Breast epithelium (tissue), 4 donors: Measurements from ENCODE around the gene MAZ. TPM values are rescaled to one million over a fixed set of nuclear protein-coding genes. Genes with fewer than 3 reads are reported as not detected.
A peak's percentile ranks its signal among the peaks of the same experiment; 100 is the strongest.

Experiments
- DNase-seq, 2 donors: peaks; one replicate each; pipeline ENCODE4 v3.0.0-alpha.2; 2019; ENCODE audit warnings: low spot score in 2 of 2
- H3K27ac ChIP-seq, 2 donors: fragments of 200-600 bp; sonication (generic) in 1 of 2; one replicate each; pipeline ENCODE4 v1.5.1; 2016 to 2019; ENCODE audit warnings: mild to moderate bottlenecking in 1 of 2
- H3K27me3 ChIP-seq, 2 donors: fragments of 200-600 bp; sonication (generic) in 1 of 2; one replicate each; pipeline versions ENCODE4 v1.5.1 to v1.6.0; 2017 to 2019; ENCODE audit warnings: control low read depth in 1 of 2, mild to moderate bottlenecking in 1 of 2
- H3K36me3 ChIP-seq: fragments of 200-600 bp; one replicate; pipeline ENCODE4 v1.5.1; 2019
- H3K4me1 ChIP-seq, 2 donors: fragments of 200-600 bp; sonication (generic); one replicate each; pipeline ENCODE4 v1.5.1; 2016 to 2019; ENCODE audit warnings: control low read depth in 1 of 2
- H3K4me3 ChIP-seq, 3 donors: fragments of 200-600 bp; sonication (generic); 1 replicate in 2 of 3; 2 replicates in 1 of 3; pipeline ENCODE4 v1.5.1; 2016 to 2019; ENCODE audit warnings: mild to moderate bottlenecking in 3 of 3, moderate library complexity in 2 of 3
- H3K9me3 ChIP-seq, 2 donors: fragments of 200-600 bp; sonication (generic) in 1 of 2; one replicate each; pipeline ENCODE4 v1.5.1; 2016 to 2019; ENCODE audit warnings: control low read depth in 1 of 2
- POLR2A ChIP-seq: fragments of 450-650 bp; IDR thresholded peaks from one replicate; pipeline ENCODE4 v1.6.1; 2016; ENCODE audit warnings: antibody characterized with exemption, mild to moderate bottlenecking, moderate library complexity
- POLR2AphosphoS5 ChIP-seq, 3 donors: sonication (generic); formaldehyde crosslinking; IDR thresholded peaks; one replicate each; pipeline ENCODE4 v1.6.1; 2017; ENCODE audit warnings: antibody characterized with exemption in 3 of 3
- intact Hi-C: fragments of 100-400 bp; cut with DNase I; formaldehyde crosslinking; loops from one replicate; pipeline ENCODE4 v1.15.1; 2023; ENCODE audit warnings: low total_unique reads
- total RNA-seq, 3 donors: library from RNA; depleted of rRNA; stranded (reverse); fragments of >200 nt; gene quantifications; one replicate each; pipeline ENCODE4 v1.1.0, GENCODE V29; 2016
- TF ChIP-seq, protein P1 (sequence below), 3 donors: fragments of 450-650 bp; IDR thresholded peaks; one replicate each; pipeline ENCODE4 v1.5.1; 2016 to 2017; ENCODE audit warnings: antibody characterized with exemption in 3 of 3, mild to moderate bottlenecking in 3 of 3, moderate library complexity in 3 of 3

MAZ gene
- total RNA-seq, 3 donors from 2014 or later = 49.3 to 61.9 (median 60.0) TPM

DNA sequence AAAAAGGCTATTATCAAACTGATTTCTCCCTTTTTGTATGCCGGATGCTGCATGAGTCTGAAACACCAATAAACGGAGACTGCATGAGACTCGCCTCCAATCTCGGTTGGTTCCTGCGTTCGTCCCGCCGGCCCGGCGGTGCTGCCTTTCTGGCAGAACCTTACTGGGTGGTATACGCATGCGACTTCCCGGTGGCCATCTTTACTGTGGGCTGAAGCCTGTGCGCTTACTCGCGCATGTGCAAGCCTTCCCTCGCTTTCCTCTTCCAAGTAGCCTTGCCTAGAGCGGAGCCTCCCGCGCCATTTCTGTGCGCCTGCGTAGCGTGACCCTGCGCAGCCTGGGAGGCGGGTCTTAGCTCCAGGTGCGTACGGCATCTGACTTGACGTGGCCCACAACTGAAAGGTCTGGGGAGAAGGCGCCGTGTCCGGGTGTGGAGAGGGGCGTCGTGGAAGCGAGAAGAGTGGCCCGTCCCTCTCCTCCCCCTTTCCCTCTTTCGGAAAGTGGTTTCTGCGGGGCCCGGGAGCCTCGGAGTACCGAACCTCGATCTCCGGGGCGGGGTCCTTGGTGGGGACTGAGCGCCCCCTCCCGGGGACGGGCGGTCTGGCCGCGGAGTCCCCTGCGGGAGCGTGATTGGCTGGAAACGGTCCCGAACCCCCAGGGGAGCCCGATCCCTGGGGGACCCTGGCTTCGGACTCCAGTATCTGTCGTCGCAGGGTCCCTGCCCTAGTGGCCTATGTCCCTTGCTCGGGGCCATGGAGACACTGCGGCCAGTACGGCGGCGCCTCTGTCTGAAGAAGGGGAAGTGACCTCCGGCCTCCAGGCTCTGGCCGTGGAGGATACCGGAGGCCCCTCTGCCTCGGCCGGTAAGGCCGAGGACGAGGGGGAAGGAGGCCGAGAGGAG lies 9.7 kb downstream of the MAZ start, which contains the start of gene PAGR1:
PAGR1 (plus strand) TSS at position 360 of the 901 bp plus-strand sequence; CDS start at position 734, 374 bp downstream.
- Histone ChIP-seq H3K4me1 (peaks cover 0 to 11% of the 10 kb centered on the region in 2 donors), H3K9me3 (no peaks in the 10 kb centered on the region), H3K27ac (peak within 1 kb of the TSS; percentile 94 to 96), H3K4me3 (peak within 1 kb of the TSS; percentile 64 to 84 (median 81)), H3K36me3 (no peaks in the 10 kb centered on the region), H3K27me3 (no peaks in the 10 kb centered on the region)
- DNase-seq = peak; percentile 98 to 99
- TF ChIP-seq, protein P1, sequence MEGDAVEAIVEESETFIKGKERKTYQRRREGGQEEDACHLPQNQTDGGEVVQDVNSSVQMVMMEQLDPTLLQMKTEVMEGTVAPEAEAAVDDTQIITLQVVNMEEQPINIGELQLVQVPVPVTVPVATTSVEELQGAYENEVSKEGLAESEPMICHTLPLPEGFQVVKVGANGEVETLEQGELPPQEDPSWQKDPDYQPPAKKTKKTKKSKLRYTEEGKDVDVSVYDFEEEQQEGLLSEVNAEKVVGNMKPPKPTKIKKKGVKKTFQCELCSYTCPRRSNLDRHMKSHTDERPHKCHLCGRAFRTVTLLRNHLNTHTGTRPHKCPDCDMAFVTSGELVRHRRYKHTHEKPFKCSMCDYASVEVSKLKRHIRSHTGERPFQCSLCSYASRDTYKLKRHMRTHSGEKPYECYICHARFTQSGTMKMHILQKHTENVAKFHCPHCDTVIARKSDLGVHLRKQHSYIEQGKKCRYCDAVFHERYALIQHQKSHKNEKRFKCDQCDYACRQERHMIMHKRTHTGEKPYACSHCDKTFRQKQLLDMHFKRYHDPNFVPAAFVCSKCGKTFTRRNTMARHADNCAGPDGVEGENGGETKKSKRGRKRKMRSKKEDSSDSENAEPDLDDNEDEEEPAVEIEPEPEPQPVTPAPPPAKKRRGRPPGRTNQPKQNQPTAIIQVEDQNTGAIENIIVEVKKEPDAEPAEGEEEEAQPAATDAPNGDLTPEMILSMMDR (IDR thresholded peaks at IDR 0.05) = peak; percentile 76 to 91 (median 86)
- peak; percentile 89 to 91 (median 91) for TF ChIP-seq POLR2AphosphoS5 (IDR thresholded peaks at IDR 0.05)
- TF ChIP-seq POLR2A = peak; percentile 48
- intact Hi-C loops = no loop called here

DNA sequence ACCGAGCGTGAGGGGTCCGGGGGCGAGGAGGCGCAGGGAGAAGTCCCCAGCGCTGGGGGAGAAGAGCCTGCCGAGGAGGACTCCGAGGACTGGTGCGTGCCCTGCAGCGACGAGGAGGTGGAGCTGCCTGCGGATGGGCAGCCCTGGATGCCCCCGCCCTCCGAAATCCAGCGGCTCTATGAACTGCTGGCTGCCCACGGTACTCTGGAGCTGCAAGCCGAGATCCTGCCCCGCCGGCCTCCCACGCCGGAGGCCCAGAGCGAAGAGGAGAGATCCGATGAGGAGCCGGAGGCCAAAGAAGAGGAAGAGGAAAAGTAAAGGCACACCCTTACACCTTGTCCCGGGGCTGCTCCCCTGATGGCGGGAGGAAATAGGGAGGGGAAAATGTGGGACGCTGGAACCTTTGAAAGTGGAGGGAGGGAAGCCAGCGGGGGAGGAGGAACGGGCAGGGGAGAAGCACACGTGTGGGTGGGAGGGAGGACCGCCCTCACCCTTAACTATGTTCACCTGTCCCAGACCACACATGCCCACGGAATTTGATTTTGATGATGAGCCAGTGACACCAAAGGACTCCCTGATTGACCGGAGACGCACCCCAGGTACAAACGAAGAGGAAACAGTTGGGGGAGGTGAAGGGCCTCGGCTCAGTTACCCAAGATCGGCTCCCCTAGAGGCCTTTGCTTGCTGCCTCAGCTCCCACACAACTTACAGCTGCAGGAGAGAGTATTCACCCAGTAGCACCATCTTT lies 10.5 kb downstream of the MAZ start:
- no peak for DNase-seq
- TF ChIP-seq POLR2AphosphoS5 (IDR thresholded peaks at IDR 0.05) = no peak
- TF ChIP-seq, protein P1 (IDR thresholded peaks at IDR 0.05) = peak in 1 of 3 donors; percentile 20
- H3K4me3 ChIP-seq = peak overlapping the region; percentile 64 to 84 (median 81)
- intact Hi-C loops = no loop called here
- peak overlapping the region; percentile 94 to 96 for H3K27ac ChIP-seq
- H3K4me1 ChIP-seq = peaks cover 4 to 11% of the 10 kb centered on the region in 2 donors
- no peaks in the 10 kb centered on the region for H3K27me3 ChIP-seq
- no peaks in the 10 kb centered on the region for H3K36me3 ChIP-seq
- H3K9me3 ChIP-seq = no peaks in the 10 kb centered on the region

DNA sequence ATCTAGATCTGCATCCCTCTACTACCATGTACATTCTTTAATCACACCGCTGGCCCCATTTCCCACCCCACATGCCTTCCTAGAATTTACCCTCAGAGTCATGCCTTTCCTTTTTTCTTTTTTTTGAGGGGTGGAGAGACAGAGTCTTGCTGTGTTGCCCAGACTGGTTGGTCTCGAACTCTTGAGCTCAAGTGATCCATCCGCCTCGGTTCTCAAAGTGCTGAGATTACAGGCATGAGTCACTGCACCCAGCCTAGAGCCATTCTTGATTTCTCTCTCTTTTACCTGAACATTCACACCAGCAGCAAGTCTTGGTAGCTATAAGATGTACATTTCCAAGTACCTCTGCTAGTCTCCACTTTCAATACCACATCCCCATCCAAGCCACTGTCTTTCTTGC lies 11.8 kb downstream of the MAZ start:
- Histone ChIP-seq H3K4me3 (no peak overlapping the region), H3K9me3 (no peaks in the 10 kb centered on the region), H3K27me3 (no peaks in the 10 kb centered on the region), H3K36me3 (no peaks in the 10 kb centered on the region), H3K27ac (no peak overlapping the region), H3K4me1 (peaks cover 4 to 19% of the 10 kb centered on the region in 2 donors)
- intact Hi-C loops = no loop called here
- no peak for DNase-seq
- TF ChIP-seq POLR2A = no peak
- no peak for TF ChIP-seq POLR2AphosphoS5 (IDR thresholded peaks at IDR 0.05)
- TF ChIP-seq, protein P1 (IDR thresholded peaks at IDR 0.05) = no peak

DNA sequence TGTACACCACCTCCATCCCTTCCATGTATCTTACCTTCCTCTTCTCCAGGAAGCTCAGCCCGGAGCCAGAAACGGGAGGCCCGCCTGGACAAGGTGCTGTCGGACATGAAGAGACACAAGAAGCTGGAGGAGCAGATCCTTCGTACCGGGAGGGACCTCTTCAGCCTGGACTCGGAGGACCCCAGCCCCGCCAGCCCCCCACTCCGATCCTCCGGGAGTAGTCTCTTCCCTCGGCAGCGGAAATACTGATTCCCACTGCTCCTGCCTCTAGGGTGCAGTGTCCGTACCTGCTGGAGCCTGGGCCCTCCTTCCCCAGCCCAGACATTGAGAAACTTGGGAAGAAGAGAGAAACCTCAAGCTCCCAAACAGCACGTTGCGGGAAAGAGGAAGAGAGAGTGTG lies 13.2 kb downstream of the MAZ start:
- Histone ChIP-seq H3K27me3 (no peaks in the 10 kb centered on the region), H3K4me3 (peak overlapping the region in 2 of 3 donors; percentile 68 to 73), H3K27ac (peak overlapping the region; percentile 93 to 98), H3K9me3 (no peaks in the 10 kb centered on the region), H3K36me3 (no peaks in the 10 kb centered on the region), H3K4me1 (peaks cover 8 to 23% of the 10 kb centered on the region in 2 donors)
- intact Hi-C loops = no loop called here
- no peak for DNase-seq
- no peak for TF ChIP-seq POLR2AphosphoS5 (IDR thresholded peaks at IDR 0.05)
- no peak for TF ChIP-seq POLR2A
- TF ChIP-seq, protein P1 (IDR thresholded peaks at IDR 0.05) = no peak
